ENCODE results near the gene CACNA1E.

Gene CACNA1E

GRCh38 chr1:181674617-181675016 lies 191.3 kb downstream of the CACNA1E start:
- DNase-seq: no peak
- TF ChIP-seq, protein P1, sequence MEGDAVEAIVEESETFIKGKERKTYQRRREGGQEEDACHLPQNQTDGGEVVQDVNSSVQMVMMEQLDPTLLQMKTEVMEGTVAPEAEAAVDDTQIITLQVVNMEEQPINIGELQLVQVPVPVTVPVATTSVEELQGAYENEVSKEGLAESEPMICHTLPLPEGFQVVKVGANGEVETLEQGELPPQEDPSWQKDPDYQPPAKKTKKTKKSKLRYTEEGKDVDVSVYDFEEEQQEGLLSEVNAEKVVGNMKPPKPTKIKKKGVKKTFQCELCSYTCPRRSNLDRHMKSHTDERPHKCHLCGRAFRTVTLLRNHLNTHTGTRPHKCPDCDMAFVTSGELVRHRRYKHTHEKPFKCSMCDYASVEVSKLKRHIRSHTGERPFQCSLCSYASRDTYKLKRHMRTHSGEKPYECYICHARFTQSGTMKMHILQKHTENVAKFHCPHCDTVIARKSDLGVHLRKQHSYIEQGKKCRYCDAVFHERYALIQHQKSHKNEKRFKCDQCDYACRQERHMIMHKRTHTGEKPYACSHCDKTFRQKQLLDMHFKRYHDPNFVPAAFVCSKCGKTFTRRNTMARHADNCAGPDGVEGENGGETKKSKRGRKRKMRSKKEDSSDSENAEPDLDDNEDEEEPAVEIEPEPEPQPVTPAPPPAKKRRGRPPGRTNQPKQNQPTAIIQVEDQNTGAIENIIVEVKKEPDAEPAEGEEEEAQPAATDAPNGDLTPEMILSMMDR (IDR thresholded peaks at IDR 0.05; ENCODE audit: low read depth, low read length): no peak
- no peaks in the 10 kb centered on the region; the same call in 1 of the 2 replicates for H3K27me3 ChIP-seq
- no peaks in the 10 kb centered on the region for H3K4me1 ChIP-seq
- no peaks in the 10 kb centered on the region for H3K9me3 ChIP-seq
- no peak overlapping the region for H3K4me3 ChIP-seq (ENCODE audit: low read depth, low read length)
- no peaks in the 10 kb centered on the region for H3K36me3 ChIP-seq

DNA sequence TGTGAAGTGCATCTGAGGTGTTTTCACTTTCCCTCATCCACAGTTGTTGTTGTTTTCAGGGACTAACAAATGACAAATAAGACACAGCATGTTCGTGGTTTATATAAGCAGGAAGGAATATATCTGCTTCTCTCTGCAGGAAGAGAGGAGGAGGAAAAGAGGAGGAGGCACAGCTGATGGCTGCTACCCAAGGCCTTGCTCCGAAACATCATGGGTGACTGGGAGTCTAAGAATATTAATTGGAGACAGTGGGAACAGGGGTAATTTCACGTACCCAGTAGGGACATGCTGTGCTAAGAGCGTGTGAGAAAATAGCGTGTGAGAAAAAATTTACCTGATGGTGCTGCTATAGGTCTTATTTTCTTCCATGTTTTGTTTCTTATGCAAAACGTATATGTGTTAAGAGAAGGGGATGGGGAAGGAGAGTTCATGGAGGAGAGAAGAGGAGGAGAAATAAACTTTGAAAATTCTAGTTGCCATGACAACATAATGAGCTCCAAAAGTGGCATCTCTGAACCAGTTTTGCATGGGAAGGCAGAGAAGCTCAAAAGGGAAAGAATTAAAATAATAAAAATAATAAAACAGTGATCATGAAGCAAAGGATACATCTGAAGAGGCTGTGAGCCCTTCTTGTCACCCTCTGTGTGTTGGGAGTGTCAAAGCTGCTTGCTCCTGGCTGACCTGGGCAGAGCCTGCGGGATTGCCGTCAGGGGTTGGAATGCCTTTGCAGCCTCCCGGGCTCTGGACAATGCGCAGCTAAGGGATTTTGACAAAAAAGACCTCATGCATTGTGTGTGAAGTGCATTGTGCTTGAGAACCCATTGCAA lies 192.0 kb downstream of the CACNA1E start:
- Histone ChIP-seq H3K27me3 (no peaks in the 10 kb centered on the region; the same call in 1 of the 2 replicates), H3K9me3 (no peaks in the 10 kb centered on the region), H3K36me3 (no peaks in the 10 kb centered on the region), H3K4me1 (no peaks in the 10 kb centered on the region), H3K4me3 (ENCODE audit: low read depth, low read length) (no peak overlapping the region)
- TF ChIP-seq, protein P1 (IDR thresholded peaks at IDR 0.05; ENCODE audit: low read depth, low read length): no peak
- no peak for DNase-seq

DNA sequence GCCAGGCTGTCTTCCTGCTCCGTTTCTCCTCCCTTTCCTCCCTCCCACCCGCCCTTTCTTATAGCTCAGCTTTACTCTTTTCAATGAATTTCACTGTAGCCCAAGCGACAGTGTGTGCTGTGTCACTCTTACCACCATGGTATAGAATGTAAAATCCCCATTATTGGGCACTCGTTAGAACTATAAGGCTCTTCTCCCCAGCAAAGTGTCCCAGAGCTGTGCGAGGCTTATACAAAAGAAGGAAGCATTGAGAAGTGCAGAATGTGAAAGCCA lies 192.5 kb downstream of the CACNA1E start:
- no peaks in the 10 kb centered on the region; the same call in 1 of the 2 replicates for H3K27me3 ChIP-seq
- no peaks in the 10 kb centered on the region for H3K36me3 ChIP-seq
- H3K4me1 ChIP-seq: no peaks in the 10 kb centered on the region
- H3K9me3 ChIP-seq: no peaks in the 10 kb centered on the region
- DNase-seq: no peak
- TF ChIP-seq, protein P1 (IDR thresholded peaks at IDR 0.05; ENCODE audit: low read depth, low read length): no peak
- no peak overlapping the region for H3K4me3 ChIP-seq (ENCODE audit: low read depth, low read length)

- Histone ChIP-seq H3K27me3 (no peaks in the 10 kb centered on the region; the same call in 1 of the 2 replicates), H3K4me3 (ENCODE audit: low read depth, low read length) (no peak overlapping the region), H3K36me3 (no peaks in the 10 kb centered on the region), H3K4me1 (no peaks in the 10 kb centered on the region), H3K9me3 (no peaks in the 10 kb centered on the region)
- TF ChIP-seq, protein P1 (IDR thresholded peaks at IDR 0.05; ENCODE audit: low read depth, low read length): peak; percentile 47
- peak; percentile 22 for DNase-seq
Measured at GRCh38 chr1:181676269-181676668, 193.0 kb downstream of the CACNA1E start.

DNA sequence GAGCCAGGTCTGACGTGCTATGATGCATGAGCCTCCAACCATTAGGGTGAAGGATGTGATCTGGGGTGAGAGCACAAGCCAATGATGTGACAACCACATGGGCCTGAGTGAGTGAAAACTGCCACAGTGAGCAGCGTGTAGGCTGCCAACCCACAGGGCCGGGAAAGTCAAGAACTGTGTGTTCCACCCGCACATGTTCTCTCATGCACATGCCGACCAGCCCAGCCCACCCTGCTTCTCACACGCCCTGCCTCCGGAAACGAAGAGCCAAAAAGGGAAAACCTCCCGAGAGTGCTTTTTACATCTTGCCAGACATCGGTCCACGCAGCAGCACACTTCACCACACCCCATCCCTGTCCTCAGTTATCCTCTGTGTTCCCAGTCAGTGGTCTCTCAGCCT lies 197.0 kb downstream of the CACNA1E start:
- H3K27me3 ChIP-seq: no peaks in the 10 kb centered on the region; the same call in 1 of the 2 replicates
- TF ChIP-seq, protein P1 (IDR thresholded peaks at IDR 0.05; ENCODE audit: low read depth, low read length): no peak
- no peak for DNase-seq
- no peaks in the 10 kb centered on the region for H3K4me1 ChIP-seq
- no peaks in the 10 kb centered on the region for H3K9me3 ChIP-seq
- H3K4me3 ChIP-seq (ENCODE audit: low read depth, low read length): no peak overlapping the region
- H3K36me3 ChIP-seq: no peaks in the 10 kb centered on the region

GRCh38 chr1:181680871-181681270 lies 197.6 kb downstream of the CACNA1E start:
- no peaks in the 10 kb centered on the region for H3K36me3 ChIP-seq
- no peaks in the 10 kb centered on the region for H3K4me1 ChIP-seq
- no peak for DNase-seq
- H3K27me3 ChIP-seq: no peaks in the 10 kb centered on the region; the same call in 1 of the 2 replicates
- H3K9me3 ChIP-seq: no peaks in the 10 kb centered on the region
- no peak overlapping the region for H3K4me3 ChIP-seq (ENCODE audit: low read depth, low read length)
- TF ChIP-seq, protein P1 (IDR thresholded peaks at IDR 0.05; ENCODE audit: low read depth, low read length): no peak

Data from BE2C (cell line).